Lung (tissue), 12 donors: Measurements from ENCODE around the gene ZNF362. TPM values are rescaled to one million over a fixed set of nuclear protein-coding genes. Genes with fewer than 3 reads are reported as not detected.
A peak's percentile ranks its signal among the peaks of the same experiment; 100 is the strongest.

Experiments used
- ATAC-seq: fragments of 200-7000 bp; cut with Tn5 transposase; one replicate; pipeline ENCODE4 v1.9.1; 2020; ENCODE audit warnings: moderate number of reproducible peaks; ENCODE audit not compliant: insufficient read depth, low FRiP score
- DNase-seq, 3 donors: peaks; one replicate each; pipeline ENCODE4 v3.0.0-alpha.2; 2013 to 2017
- H3K27ac ChIP-seq, 2 donors: one replicate each; pipeline ENCODE4 v1.5.1; 2013; ENCODE audit warnings: mild to moderate bottlenecking in 2 of 2, moderate library complexity in 2 of 2, control low read depth in 1 of 2, inconsistent platforms in 1 of 2, low read depth in 1 of 2, low read length in 1 of 2
- H3K27me3 ChIP-seq, 3 donors: one replicate each; pipeline ENCODE4 v1.5.1; 2013; ENCODE audit warnings: low read length in 2 of 3; ENCODE audit not compliant: control insufficient read depth in 3 of 3, insufficient read depth in 3 of 3
- H3K36me3 ChIP-seq, 4 donors: one replicate each; pipeline ENCODE4 v1.5.1; 2013; ENCODE audit warnings: low read length in 4 of 4, mild to moderate bottlenecking in 1 of 4, moderate library complexity in 1 of 4; ENCODE audit not compliant: control insufficient read depth in 4 of 4, insufficient read depth in 4 of 4
- H3K4me1 ChIP-seq, 5 donors: one replicate each; pipeline ENCODE4 v1.5.1; 2013; ENCODE audit warnings: low read length in 5 of 5, mild to moderate bottlenecking in 2 of 5, moderate library complexity in 1 of 5; ENCODE audit not compliant: control insufficient read depth in 5 of 5, insufficient read depth in 5 of 5
- H3K4me3 ChIP-seq: one replicate; pipeline ENCODE4 v1.5.1; 2013; ENCODE audit warnings: mild to moderate bottlenecking, control low read depth, moderate library complexity
- H3K9ac ChIP-seq, 2 donors: one replicate each; pipeline ENCODE4 v1.5.1; 2013; ENCODE audit warnings: low read length in 2 of 2, control low read depth in 1 of 2; ENCODE audit not compliant: insufficient read depth in 1 of 2
- H3K9me3 ChIP-seq, 4 donors: one replicate each; pipeline ENCODE4 v1.5.1; 2013; ENCODE audit warnings: low read length in 3 of 4, mild to moderate bottlenecking in 1 of 4, moderate library complexity in 1 of 4; ENCODE audit not compliant: control insufficient read depth in 4 of 4, insufficient read depth in 3 of 4
- WGBS, 2 donors: extraction: QIAGEN DNeasy Blood & Tissue Kit; methylation state at CpG; one replicate each; pipeline ENCODE4 v1.1.7; 2013; 5-methylcytosine and 5-hydroxymethylcytosine counted together
- polyA plus RNA-seq, 2 donors: library from polyadenylated mRNA; stranded (reverse); fragments of 200-250 nt; gene quantifications; one replicate each; pipeline ENCODE4 v1.2.1, GENCODE V29; 2013
- total RNA-seq, 2 donors: library from RNA; depleted of rRNA in 1 of 2; stranded (reverse); fragments of >200 nt in 1 of 2; gene quantifications; one replicate each; pipeline ENCODE4 v1.2.1, GENCODE V29; 2014 to 2021
- TF ChIP-seq, protein P1 (sequence below): IDR thresholded peaks from 2 replicates; pipeline ENCODE4 v1.5.1; 2012; ENCODE audit warnings: mild to moderate bottlenecking; ENCODE audit errors: control extremely low read depth, extremely low read depth
- donor health status: control.
- donor health status: control.
- donor health status: Bipolar disorder and iron deficiency.
- donor health status: healthy.
- donor health status: DM: yes; HTN: yes; CAD: no.

ZNF362 gene
- total and polyA plus RNA-seq, 4 donors: 10.2 to 35.0 (median 16.5) TPM

DNA sequence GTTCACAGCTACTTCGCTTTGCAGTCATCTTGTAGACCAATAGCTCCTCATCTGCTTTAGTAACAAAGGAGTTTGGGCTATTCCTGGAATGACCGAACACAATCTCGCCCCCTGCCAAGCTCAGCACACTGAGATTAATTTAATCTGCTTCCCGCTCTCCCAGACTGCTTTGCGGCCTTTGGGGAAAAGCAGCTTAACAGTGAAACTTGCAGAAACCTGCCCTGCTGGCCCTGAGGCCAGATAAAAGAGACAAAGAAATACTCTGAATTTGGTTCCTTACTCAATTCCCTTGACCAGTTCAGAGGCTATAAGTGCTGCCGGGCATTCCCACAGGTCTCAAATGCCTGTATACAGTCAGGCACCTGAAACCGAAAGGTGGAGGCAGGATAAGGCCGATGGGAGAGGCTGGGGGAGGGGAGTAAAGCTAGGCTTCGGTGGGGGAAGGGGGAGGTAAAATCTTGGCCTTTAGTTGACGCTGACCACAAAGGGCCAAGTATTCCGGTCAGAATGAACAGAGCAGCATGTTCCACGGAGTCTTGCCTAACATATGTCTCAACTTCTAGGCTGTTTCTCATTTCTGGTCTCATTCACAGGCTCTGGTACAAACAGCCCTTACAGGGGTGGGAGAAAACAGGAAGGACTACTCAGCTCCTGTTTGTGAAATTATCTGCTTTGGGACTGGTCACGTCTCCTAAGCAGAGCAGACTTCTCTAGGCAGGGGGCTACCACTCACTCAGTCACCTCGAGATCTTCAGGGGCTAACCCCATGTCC is 82.3 kb downstream of the ZNF362 start:
- ATAC-seq: peak; percentile 73
- Histone ChIP-seq H3K9ac (peak overlapping the region; percentile 18 to 61), H3K4me1 (peaks cover 39 to 70% (median 52%) of the 10 kb centered on the region in 5 donors), H3K9me3 (no peaks in the 10 kb centered on the region), H3K36me3 (peaks cover 0 to 19% (median 5%) of the 10 kb centered on the region in 4 donors), H3K27me3 (no peaks in the 10 kb centered on the region), H3K4me3 (no peak overlapping the region), H3K27ac (peak overlapping the region; percentile 94 to 95)
- peak; percentile 65 to 84 (median 82) for DNase-seq
- WGBS, 2 donors: 25 to 28% methylated on average over 14 of the region's 14 CpGs
- TF ChIP-seq, protein P1, sequence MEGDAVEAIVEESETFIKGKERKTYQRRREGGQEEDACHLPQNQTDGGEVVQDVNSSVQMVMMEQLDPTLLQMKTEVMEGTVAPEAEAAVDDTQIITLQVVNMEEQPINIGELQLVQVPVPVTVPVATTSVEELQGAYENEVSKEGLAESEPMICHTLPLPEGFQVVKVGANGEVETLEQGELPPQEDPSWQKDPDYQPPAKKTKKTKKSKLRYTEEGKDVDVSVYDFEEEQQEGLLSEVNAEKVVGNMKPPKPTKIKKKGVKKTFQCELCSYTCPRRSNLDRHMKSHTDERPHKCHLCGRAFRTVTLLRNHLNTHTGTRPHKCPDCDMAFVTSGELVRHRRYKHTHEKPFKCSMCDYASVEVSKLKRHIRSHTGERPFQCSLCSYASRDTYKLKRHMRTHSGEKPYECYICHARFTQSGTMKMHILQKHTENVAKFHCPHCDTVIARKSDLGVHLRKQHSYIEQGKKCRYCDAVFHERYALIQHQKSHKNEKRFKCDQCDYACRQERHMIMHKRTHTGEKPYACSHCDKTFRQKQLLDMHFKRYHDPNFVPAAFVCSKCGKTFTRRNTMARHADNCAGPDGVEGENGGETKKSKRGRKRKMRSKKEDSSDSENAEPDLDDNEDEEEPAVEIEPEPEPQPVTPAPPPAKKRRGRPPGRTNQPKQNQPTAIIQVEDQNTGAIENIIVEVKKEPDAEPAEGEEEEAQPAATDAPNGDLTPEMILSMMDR: no peak

DNA sequence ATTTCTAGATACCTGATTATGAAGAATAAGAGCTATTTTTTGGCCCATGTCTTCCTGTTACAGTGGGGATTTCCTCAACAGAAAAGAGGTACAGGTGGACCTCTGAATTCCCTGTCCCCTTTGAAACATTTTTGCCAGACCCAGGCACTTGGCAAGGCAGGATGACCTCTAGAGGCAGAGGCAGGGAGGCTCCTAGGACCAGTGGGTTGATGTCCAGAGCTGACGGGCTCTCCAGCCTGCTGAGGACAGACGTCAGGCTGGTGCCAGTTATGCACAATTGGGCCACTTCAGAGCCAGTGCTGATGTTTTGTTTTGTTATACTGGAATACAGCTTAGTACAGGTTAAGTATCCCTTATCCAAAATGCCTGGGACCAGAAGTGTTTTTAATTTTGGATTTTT is 83.1 kb downstream of the ZNF362 start:
- Histone ChIP-seq H3K4me3 (no peak overlapping the region), H3K27me3 (no peaks in the 10 kb centered on the region), H3K27ac (peak overlapping the region; percentile 94 to 95), H3K36me3 (peaks cover 0 to 20% (median 5%) of the 10 kb centered on the region in 4 donors), H3K9me3 (no peaks in the 10 kb centered on the region), H3K9ac (peak overlapping the region in 1 of 2 donors; percentile 30), H3K4me1 (peaks cover 35 to 74% (median 55%) of the 10 kb centered on the region in 5 donors)
- 32 to 39% methylated on average over 2 of the region's 2 CpGs for WGBS, 2 donors
- TF ChIP-seq, protein P1: no peak
- DNase-seq (no peak), ATAC-seq (no peak)

DNA sequence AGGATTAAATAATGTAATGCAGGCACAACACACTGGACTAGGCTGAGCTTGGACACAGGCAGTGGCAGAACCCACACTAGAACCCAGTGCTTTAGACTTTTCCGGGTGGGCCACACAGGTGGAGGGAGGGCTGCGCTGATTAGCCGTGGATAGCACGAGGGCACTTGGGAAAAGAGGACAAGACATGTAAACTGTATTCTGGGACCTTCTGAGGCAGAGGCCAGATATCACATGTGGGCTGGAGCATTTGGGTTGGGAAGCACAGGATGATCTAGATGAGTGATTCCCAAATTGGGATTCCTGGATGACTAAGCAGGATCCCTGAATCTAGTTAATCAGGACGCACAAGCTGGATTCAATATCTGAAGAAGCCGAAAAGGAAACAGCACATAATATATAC is 84.9 kb downstream of the ZNF362 start:
- Histone ChIP-seq H3K36me3 (peaks cover 0 to 15% (median 4%) of the 10 kb centered on the region in 4 donors), H3K27ac (peak overlapping the region; percentile 20 to 95), H3K27me3 (no peaks in the 10 kb centered on the region), H3K4me1 (peaks cover 39 to 75% (median 60%) of the 10 kb centered on the region in 5 donors), H3K4me3 (no peak overlapping the region), H3K9ac (no peak overlapping the region), H3K9me3 (no peaks in the 10 kb centered on the region)
- DNase-seq: no peak
- WGBS, 2 donors: 77 to 90% methylated on average over 6 of the region's 6 CpGs
- TF ChIP-seq, protein P1: no peak
- ATAC-seq: no peak
